Dendritic cell treated with granulocyte-macrophage colony-stimulating factor and Interleukin-4, amounts not matched to agents 40 ng/mL and 50 ng/mL, for 4 days (primary cell): Measurements from ENCODE around the gene MYL12A.

Experiments used
- H3K27ac Mint-ChIP-seq: one replicate; pipeline ENCODE4 v1.8.0; 2022; ENCODE audit warnings: mild to moderate bottlenecking, mixed read lengths
- H3K27me3 Mint-ChIP-seq: one replicate; pipeline ENCODE4 v1.8.0; 2022; ENCODE audit warnings: mild to moderate bottlenecking, mixed read lengths
- H3K36me3 Mint-ChIP-seq: one replicate; pipeline ENCODE4 v1.8.0; 2022; ENCODE audit warnings: low read depth, mixed read lengths
- H3K4me1 Mint-ChIP-seq: one replicate; pipeline ENCODE4 v1.8.0; 2022; ENCODE audit warnings: low read depth, mixed read lengths
- H3K4me3 Mint-ChIP-seq: one replicate; pipeline ENCODE4 v1.8.0; 2022; ENCODE audit warnings: mild to moderate bottlenecking, moderate library complexity, mixed read lengths
- H3K9me3 Mint-ChIP-seq: one replicate; pipeline ENCODE4 v1.8.0; 2022; ENCODE audit warnings: mixed read lengths
- intact Hi-C: fragments of 100-400 bp; cut with micrococcal nuclease; formaldehyde crosslinking; loops from one replicate; pipeline ENCODE4 v1.15.0; 2022

Gene MYL12A

GRCh38 chr18:3255611-3256165 lies 8.1 kb downstream of the MYL12A start:
- H3K36me3 Mint-ChIP-seq = peaks cover 62% of the 10 kb centered on the region

GRCh38 chr18:3256693-3257626 lies 9.4 kb downstream of the MYL12A start:
- peak overlapping the region; percentile 67 for H3K27ac Mint-ChIP-seq
- intact Hi-C loops = loop anchor here (1.0 kb wide), 1 partner anchor 9 kb away; no protein-coding TSS in a partner anchor
- H3K9me3 Mint-ChIP-seq = no peaks in the 10 kb centered on the region
- peaks cover 68% of the 10 kb centered on the region for H3K36me3 Mint-ChIP-seq
- no peak overlapping the region for H3K4me3 Mint-ChIP-seq
- H3K27me3 Mint-ChIP-seq = no peaks in the 10 kb centered on the region
- peaks cover 57% of the 10 kb centered on the region for H3K4me1 Mint-ChIP-seq

More at GRCh38 chr18:3255611-3256165, 8.1 kb downstream of the MYL12A start:
- no peak overlapping the region for H3K4me3 Mint-ChIP-seq
- intact Hi-C loops = no loop called here
- H3K27ac Mint-ChIP-seq = no peak overlapping the region
- H3K27me3 Mint-ChIP-seq = no peaks in the 10 kb centered on the region
- peaks cover 59% of the 10 kb centered on the region for H3K4me1 Mint-ChIP-seq
- no peaks in the 10 kb centered on the region for H3K9me3 Mint-ChIP-seq

- H3K4me1 Mint-ChIP-seq = peaks cover 57% of the 10 kb centered on the region
- peak overlapping the region; percentile 3 for H3K27ac Mint-ChIP-seq
- H3K4me3 Mint-ChIP-seq = no peak overlapping the region
- H3K27me3 Mint-ChIP-seq = no peaks in the 10 kb centered on the region
- intact Hi-C loops = loop anchor here (1.0 kb wide), 1 partner anchor 9 kb away; no protein-coding TSS in a partner anchor
- H3K36me3 Mint-ChIP-seq = peaks cover 70% of the 10 kb centered on the region
- no peaks in the 10 kb centered on the region for H3K9me3 Mint-ChIP-seq
Observed at GRCh38 chr18:3257627-3258120, 10.1 kb downstream of the MYL12A start.

DNA sequence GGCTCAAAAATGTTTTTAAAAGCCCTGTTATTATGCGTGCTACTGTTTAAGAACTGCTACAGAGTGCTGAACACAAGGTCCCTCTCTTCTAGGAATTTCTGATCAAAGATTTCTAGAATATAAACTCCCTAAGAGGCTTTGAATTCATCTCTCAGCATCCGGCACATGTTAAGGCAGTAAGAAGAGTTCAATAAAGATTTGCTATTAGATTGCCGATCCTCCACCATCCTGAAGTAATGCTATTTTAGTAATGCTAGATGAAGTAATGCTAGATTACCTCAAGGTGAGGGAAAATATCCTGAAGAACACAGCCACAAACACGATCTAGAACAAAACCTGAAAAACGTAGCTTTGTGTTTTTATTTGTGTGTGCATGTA lies 13.4 kb downstream of the MYL12A start:
- H3K27me3 Mint-ChIP-seq = no peaks in the 10 kb centered on the region
- peaks cover 44% of the 10 kb centered on the region for H3K36me3 Mint-ChIP-seq
- H3K4me3 Mint-ChIP-seq = peak overlapping the region; percentile 89
- H3K27ac Mint-ChIP-seq = peak overlapping the region; percentile 99
- H3K4me1 Mint-ChIP-seq = peaks cover 66% of the 10 kb centered on the region
- H3K9me3 Mint-ChIP-seq = no peaks in the 10 kb centered on the region
- intact Hi-C loops = no loop called here

DNA sequence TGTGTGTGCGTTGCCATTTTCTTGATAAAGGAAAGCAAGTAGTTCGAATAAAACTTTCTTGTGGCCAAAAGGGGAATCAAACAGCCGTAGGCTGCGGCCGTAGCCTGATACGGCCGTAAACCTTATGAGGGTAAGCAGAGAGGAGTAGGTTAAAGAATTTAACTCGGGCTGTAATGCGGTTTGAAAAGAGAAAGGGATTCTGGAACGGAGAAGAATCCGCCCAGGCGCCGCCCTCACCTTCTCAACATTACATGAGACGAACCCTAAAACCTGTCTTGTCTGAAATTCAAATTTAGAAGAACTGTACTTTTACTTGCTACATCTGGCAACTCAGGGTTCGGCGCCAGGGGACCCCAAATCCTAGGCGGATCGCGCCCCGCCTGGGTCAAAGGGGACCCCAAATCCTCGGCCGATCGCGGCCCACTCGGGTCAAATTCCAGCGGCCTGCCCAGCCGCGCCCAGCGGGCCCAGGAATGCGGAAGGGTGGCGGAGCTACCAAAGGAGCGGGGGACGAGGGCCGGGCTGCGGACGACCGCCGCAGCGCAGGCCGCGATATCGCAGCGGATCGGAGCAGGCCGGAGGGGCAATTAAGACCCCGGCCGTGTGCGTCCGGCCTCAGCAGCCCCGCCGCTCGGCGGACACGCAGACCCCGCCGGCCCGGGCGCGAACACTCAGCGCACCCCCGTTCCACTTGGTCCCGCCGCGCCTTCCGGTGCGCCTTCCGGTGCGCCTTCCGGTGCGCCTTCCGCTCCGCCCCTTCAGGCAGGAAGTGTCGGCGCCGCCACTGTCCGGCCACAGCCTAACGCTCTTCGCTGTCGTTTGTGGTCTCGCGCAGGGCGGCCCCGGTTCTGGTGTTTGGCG lies 14.0 kb downstream of the MYL12A start, which contains the start of gene MYL12B:
Gene MYL12B (plus strand): TSS at position 761 of the 861 bp plus-strand sequence. CDS start 10,766 bp downstream, outside the sequence.
- Mint-ChIP-seq H3K4me3 (peak within 1 kb of the TSS; percentile 89), H3K27ac (peak within 1 kb of the TSS; percentile 99), H3K36me3 (peaks cover 44% of the 10 kb centered on the region), H3K9me3 (no peaks in the 10 kb centered on the region), H3K27me3 (no peaks in the 10 kb centered on the region), H3K4me1 (peaks cover 66% of the 10 kb centered on the region)
- intact Hi-C loops = no loop called here

GRCh38 chr18:3262234-3263131 lies 14.9 kb downstream of the MYL12A start:
- Mint-ChIP-seq H3K4me1 (peaks cover 62% of the 10 kb centered on the region), H3K27me3 (no peaks in the 10 kb centered on the region), H3K9me3 (no peaks in the 10 kb centered on the region), H3K4me3 (peak overlapping the region; percentile 89), H3K27ac (peak overlapping the region; percentile 99), H3K36me3 (peaks cover 36% of the 10 kb centered on the region)
- intact Hi-C loops = no loop called here

DNA sequence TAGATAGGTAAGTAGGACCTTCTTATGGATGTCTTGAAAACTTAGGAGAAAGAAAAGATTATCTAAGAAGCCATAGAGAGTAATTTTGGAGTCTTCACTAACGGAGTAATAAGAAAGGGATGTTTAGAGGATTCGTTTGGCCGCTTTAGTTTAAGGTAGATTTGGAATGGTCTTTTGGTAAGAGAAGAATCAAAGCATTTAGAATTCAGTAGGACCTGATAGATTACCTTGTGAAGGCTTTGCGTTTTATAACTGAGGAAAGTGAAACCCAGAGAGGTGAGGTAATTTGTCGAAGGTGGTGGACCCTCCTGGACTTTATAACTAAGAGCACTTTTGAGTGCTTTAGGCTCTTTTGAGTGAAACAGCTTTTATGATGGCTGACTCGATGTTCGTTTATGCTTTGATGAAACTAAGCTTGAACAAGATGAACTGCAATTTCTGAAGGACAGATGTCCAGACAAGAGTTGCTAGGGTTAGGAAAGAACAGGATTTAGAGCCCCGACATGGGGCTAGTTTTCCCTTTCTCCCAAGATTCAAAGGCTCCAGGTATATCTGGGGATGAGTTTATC lies 15.6 kb downstream of the MYL12A start:
- peaks cover 28% of the 10 kb centered on the region for H3K36me3 Mint-ChIP-seq

GRCh38 chr18:3264362-3264761 lies 16.8 kb downstream of the MYL12A start:
- Mint-ChIP-seq H3K4me3 (no peak overlapping the region), H3K9me3 (no peaks in the 10 kb centered on the region), H3K36me3 (peaks cover 23% of the 10 kb centered on the region), H3K27me3 (no peaks in the 10 kb centered on the region), H3K27ac (no peak overlapping the region), H3K4me1 (peaks cover 67% of the 10 kb centered on the region)
- intact Hi-C loops = no loop called here

More for the DNA sequence above, 15.6 kb downstream of the MYL12A start:
- peak overlapping the region; percentile 99 for H3K27ac Mint-ChIP-seq
- H3K9me3 Mint-ChIP-seq = no peaks in the 10 kb centered on the region
- H3K27me3 Mint-ChIP-seq = no peaks in the 10 kb centered on the region
- intact Hi-C loops = no loop called here
- peaks cover 60% of the 10 kb centered on the region for H3K4me1 Mint-ChIP-seq
- peak overlapping the region; percentile 89 for H3K4me3 Mint-ChIP-seq

DNA sequence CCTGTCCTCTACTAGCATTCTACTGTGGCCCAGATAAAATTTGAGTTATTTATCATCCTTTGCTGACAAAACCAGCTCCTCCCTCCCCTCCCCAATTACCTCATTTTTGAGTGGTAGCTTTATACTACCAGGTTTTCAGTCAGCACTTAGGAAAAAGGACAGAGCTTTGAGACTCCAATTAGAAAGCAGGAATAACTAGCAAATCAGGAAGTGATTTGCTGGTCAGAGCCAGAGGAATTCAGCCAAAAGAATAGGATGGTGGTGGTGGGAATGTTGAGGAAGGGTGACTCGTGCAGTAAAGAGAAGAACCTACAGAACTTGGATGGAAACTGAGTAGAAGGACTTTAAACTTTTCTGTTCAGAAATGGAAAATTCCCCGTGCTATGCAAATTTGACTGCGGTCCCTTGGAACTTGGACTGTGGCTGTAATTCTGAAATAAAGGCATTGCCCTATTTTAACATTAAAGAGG lies 18.0 kb downstream of the MYL12A start:
- H3K36me3 Mint-ChIP-seq = peaks cover 23% of the 10 kb centered on the region
- intact Hi-C loops = no loop called here

DNA sequence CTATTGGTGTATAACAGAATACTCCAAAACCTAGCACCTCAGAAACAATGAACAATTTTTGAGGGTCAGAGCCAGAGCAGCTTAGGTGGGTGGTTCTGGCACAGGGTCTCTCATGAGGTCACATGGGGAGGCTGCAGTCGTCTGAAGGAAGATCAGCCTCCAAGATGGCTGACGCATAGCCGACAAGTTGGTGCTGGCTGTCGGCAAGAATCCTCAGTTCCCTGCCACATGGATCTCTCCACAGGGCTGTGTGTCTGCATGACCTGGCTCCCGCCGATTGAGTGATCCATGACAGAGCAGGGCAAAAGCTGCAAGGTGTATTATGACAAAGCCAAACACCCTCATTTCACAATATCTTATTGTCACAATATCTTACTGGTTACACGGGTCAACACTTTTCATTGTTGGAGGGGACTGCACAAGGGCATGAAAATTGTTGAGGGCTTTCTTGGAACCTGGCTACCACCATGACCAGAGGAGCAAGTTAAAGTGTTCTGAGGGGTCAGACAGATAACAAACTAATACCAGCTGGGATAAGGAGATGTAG lies 18.5 kb downstream of the MYL12A start:
- H3K36me3 Mint-ChIP-seq = peaks cover 22% of the 10 kb centered on the region
- intact Hi-C loops = no loop called here
- H3K4me3 Mint-ChIP-seq = no peak overlapping the region
- peak overlapping the region; percentile 45 for H3K27ac Mint-ChIP-seq
- H3K27me3 Mint-ChIP-seq = no peaks in the 10 kb centered on the region
- no peaks in the 10 kb centered on the region for H3K9me3 Mint-ChIP-seq
- H3K4me1 Mint-ChIP-seq = peaks cover 73% of the 10 kb centered on the region

More for the DNA sequence above, 18.0 kb downstream of the MYL12A start:
- Mint-ChIP-seq H3K9me3 (no peaks in the 10 kb centered on the region), H3K27ac (peak overlapping the region; percentile 45), H3K27me3 (no peaks in the 10 kb centered on the region), H3K4me1 (peaks cover 74% of the 10 kb centered on the region), H3K4me3 (no peak overlapping the region)

GRCh38 chr18:3268306-3268705 lies 20.7 kb downstream of the MYL12A start:
- H3K27me3 Mint-ChIP-seq = no peaks in the 10 kb centered on the region
- no peaks in the 10 kb centered on the region for H3K9me3 Mint-ChIP-seq
- H3K36me3 Mint-ChIP-seq = peaks cover 15% of the 10 kb centered on the region
- peak overlapping the region; percentile 32 for H3K27ac Mint-ChIP-seq
- no peak overlapping the region for H3K4me3 Mint-ChIP-seq
- H3K4me1 Mint-ChIP-seq = peaks cover 75% of the 10 kb centered on the region
- intact Hi-C loops = no loop called here

DNA sequence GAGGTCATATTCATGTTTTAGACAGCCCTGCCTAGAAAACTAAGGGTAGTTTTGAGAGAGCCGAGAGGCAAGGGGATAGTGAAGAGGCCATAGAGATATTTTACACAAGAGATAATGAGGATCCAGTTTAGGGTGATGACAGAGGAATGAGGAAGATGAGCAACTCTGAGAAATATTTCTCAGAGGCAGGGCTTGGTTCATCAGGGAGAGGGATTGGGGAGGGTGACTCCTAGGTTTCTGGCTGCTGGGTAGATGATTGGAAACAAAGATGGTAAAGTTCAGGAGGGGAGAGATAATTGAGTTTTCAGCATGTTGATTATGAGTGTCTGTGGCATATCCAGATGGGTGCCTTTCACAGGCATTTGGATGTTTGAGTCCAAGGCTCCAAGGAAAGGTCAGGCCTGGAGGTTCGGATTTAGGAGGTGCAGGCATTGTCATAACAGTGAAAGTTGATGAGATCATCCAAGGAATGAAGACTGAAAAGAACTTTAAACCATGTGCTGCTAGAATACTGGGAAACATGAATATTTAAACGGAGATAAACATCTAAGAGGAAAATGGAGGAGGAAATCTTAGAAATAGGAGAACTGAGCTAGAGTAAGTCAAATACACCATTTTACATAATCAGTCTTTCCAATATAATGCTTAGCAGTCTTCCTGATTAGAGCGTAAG lies 21.8 kb downstream of the MYL12A start:
- intact Hi-C loops = no loop called here
- peak overlapping the region; percentile 2 for H3K4me3 Mint-ChIP-seq
- H3K4me1 Mint-ChIP-seq = peaks cover 65% of the 10 kb centered on the region
- no peaks in the 10 kb centered on the region for H3K27me3 Mint-ChIP-seq
- peak overlapping the region; percentile 32 for H3K27ac Mint-ChIP-seq
- no peaks in the 10 kb centered on the region for H3K9me3 Mint-ChIP-seq
- H3K36me3 Mint-ChIP-seq = peaks cover 26% of the 10 kb centered on the region
